DMS53 treated with DMSO at 0.1 percent for 48 hours (cell line): ENCODE results near the gene SDHAF2.
"Not testable (repeated sequence)": the region's sequence is repeated elsewhere in the genome, so short reads cannot be mapped to it uniquely, and the experiment has no call there.

Experiments
- DNase-seq: peaks from one replicate; lab custom pipeline; 2025; ENCODE audit not compliant: unreplicated experiment; lab: John Stamatoyannopoulos, UW

The SDHAF2 gene

DNA sequence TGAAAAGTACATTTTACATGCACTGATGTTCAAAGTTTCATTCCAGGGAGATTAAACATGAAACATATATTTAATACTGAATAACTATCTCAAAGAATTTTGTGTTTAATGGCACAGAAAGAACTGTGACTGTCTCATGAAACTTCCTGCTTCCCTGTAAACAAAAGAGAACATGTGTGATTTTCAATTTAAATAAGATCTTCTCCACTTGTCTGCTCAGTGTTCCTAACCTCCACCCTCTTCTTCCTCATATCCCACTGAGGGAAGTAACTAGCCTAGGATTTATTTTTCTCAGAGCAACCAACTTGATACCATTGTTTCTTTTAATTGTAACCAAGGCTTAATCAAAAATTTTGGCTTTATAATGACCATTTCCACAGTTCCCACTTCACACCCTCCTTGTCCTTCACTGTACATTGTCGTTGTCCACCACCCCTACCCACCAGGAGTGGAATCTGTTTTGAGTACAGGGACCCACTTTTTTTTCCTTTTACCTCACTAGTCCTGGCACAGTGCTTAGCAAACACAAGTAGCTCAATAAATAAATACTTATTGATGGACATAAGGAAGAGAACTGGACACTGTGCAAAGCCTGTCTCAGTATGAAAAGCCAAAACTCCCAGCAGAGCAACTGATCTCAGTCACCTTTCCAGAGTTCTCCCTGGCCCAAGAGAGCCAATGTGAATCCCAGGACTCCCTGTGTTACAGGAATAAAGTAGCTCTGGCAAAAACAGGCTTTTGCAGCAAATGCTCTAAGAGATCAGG lies 4.4 kb upstream of the SDHAF2 start:
- no peak for DNase-seq

DNA sequence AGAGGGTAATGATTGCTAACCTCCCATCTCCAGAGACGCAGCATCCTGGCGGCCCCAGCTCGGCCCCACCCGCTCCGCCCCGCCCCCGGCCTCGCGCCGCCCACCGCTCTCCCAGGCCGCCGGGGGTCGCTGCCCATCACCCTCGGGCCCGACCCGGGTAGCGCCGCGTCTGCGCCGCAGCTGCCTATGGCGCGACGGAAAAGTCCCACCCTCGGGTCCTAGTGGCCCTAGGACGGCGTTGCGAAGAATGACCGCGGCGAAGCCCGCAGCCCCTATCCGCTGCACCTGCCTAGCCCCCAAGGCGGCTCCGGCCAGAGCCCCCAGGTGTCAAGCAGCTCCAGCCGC lies 606 bp upstream of the SDHAF2 start:
- DNase-seq = peak; percentile 22

DNA sequence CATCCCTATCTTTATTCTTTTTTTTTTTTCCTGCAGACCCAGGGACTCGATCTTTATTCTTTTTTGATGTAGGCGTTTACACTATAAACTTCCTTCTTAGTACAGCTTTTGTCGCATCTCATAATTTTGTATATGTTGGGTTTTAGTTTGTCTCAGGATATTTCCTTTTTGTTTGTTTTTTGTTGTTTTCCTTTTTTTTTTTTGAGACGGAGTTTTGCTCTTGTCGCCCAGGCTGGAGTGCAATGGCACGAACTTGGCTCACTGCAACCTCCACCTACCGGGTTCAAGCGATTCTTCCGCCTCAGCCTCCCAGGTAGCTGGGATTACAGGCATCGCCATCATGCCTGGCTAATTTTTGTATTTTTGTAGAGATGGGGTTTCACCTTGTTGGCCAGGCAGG lies 915 bp downstream of the SDHAF2 start:
- not testable (repeated sequence) for DNase-seq

DNA sequence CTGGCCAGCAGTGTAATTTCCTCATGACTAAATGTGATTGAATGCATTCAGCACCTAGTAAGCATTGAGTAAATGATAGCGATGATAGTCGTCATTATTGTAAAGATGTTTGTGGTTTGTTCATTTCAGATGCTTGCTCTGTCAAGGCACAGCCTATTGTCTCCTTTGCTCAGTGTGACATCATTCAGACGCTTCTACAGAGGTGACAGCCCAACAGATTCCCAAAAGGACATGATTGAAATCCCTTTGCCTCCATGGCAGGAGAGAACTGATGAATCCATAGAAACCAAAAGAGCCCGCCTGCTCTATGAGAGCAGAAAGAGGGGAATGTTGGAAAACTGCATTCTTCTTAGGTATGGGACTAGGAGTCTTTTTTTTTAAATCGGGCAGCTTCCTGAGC lies 7.6 kb downstream of the SDHAF2 start:
- DNase-seq = no peak

DNA sequence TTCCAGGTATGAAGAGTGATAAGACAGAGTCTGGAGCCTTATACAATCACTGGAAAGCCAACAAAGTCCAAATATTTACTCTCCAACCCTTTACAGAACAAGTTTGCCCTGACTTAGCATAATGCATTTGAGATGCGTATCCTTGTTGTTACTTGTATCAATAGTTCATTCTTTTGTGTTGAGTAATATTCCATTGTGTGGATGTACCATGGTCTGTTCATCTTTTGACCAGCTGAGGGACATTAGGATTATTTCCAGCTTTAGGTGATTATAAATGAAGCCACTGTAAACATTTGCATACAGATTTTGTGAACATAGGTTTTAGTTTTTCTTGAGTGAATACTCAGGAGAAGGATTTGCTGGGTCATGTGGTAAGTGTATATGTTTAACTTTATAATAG lies 9.7 kb downstream of the SDHAF2 start:
- no peak for DNase-seq

DNA sequence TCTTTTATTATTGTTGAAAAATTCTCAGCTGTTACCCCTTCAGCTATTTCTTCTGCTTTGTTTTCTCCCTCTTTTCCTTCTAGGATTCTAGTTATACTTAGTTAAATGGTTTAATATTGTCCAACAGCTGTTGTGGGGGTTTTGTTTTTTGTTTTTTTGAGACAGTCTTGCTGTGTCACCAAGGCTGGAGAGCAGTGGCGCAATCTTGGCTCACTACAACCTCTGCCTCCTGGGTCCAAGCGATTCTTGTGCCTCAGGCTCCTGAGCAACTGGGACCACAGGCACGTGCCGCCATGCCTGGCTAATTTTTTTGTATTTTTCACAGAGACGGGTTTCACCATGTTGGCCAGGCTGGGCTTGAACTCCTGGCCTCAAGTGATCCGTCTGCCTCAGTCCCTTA lies 12.7 kb downstream of the SDHAF2 start:
- no peak for DNase-seq

DNA sequence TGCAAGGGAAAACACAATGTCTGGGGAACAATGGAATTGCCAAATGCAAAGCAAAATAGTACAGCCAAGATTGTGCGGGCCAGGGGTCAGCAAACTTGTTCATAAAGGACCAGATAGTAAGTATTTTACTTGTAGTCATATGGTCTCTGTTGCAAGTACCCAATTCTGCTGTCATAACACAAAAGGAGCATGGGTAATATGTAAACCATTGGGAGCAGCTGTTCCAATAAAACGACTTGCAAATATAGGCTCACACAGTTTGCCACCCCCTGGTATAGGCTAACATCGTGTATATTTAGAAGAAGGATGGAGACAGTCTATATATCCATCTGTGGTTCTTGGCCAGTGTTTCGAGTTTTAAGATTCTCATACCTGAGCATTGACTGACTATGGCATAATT lies 15.6 kb downstream of the SDHAF2 start:
- DNase-seq = peak; percentile 28

DNA sequence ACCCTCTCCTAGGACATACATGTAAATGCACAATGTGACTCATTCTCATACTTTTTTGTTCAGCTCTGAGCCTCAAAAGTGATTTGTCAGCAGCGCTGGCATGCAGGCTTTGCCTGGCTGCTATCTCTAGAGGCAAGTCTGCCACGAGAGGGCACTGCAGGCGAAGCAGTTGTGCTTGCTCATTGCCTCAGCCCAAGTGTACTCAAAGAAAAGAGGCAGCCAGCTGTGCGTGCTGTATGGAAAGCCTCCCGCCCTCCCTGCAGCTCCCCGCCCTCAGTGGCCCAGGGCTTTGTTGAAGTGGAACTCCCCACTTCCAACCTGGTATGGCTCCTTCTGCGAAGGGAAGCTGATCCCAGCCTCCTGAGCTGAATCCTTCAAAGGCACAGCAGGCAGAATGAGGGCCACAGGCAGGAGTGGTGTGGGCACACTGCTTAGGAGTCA lies 16.3 kb downstream of the SDHAF2 start:
- DNase-seq = peak; percentile 91

DNA sequence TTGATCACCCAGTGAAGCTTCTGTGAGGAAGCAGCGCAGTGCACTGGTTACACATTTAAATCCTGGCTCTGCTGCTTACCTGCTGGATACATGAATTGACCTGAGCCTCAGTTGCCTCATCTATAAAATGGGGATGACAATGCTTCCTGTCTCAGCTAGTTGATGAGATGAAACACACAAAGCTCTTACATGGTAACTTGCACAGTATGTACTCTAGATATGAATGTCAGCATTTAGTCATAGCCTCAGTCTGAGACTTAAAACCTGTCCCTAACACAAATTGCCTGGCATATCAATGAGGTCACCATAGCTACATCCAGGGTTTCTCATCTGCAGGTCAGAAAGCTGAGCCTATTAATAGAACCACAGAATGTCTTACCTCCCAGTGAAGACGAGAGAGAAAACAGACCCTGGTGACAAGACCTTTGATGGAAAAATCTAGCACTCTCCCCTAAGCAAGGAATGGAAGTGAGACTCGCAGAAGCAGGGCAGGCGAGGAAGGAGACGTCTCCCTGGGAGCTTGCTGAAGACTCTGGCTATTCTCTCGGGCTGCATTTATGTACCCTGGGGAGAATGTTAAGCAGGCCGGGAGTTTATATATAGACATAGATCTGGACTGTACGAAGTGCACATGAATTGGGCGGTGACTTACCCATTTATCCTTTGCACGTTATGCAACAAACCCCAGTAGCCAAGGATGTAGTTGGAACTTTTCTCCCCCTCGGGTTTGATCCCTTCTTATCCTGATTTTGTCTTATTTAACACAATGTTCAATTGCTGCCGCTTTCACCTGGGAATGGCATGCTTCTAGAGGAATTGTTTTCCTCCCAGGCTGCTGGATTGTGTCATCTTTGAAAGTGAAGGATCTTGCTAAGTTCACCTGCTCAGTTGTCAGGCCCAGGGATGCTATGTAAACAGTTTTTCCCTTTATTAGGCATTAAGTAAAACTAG lies 18.0 kb downstream of the SDHAF2 start:
- DNase-seq = no peak

DNA sequence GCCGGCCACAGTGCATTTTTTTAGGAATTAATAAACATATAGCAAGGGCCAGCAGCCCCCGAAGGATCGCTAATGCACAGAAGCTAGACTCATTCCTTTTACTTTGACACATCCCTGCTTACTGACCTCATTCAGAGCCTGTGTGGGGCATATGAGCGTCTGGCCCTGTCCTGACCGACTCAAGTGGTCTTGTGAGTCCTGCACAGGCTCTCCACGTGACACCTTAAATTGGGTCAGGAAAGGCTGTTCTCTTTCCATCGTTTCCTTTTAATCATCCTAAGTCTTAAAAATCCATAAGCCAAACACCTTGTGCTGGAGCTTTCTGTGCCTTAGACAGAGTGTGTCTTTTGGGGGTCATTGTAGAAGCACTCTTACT lies 18.6 kb downstream of the SDHAF2 start:
- no peak for DNase-seq

DNA sequence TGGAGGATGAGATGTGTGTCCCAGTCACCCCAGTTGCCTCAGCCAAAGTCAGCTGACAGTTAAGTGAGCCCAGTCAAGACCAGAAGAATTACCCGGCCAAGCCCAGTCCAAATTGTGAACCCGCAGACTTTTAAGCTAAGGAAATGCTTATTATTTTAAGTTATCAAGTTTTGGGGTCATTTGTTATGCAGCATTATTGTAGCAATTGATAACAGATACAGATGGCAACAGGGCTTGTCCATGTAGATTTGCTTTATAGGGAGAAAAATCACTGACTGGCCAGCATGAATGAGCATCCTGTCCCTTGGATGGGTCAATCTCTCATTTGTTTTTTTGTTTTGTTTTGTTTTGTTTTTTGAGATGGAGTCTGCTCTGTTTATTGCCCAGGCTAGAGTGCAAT lies 22.9 kb downstream of the SDHAF2 start:
- no peak for DNase-seq

DNA sequence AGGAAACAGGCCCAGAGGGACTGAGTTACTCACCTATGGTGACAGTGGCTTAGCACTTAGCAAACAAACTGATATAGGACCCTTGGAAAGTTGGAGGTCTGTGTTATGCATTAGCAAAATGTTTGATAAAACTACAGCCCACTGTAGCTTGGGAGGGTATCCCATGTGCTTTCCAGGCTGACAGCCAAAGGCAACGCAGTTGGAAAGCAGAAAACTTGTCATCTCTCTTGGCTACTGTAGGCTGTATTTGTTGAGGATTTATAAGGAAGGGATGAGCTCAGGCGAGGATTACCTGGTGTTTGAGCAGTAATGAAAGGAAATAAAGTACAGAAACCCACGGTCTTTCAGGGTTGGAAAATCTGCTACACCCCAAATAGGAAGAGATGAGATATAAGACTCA lies 23.8 kb downstream of the SDHAF2 start:
- DNase-seq = no peak

DNA sequence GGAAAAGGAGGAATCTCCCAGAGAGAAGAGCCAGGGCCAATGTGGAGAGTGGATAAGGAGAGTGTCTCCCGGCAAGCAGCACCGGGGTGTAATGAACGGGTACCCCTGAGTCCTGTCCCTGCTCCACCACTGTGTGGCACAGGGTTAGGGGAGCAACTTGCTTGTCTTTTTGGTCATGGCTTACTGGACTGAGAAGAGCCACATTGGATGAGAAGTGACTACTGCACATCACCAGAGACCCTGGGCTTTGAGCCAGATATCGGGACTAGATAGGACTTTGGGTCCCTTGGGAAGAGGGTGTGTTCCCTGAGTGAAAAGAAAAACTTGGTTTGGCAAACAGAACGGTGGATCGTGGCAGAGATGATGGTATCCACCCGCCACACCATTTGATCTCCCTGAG lies 24.6 kb downstream of the SDHAF2 start:
- no peak for DNase-seq

DNA sequence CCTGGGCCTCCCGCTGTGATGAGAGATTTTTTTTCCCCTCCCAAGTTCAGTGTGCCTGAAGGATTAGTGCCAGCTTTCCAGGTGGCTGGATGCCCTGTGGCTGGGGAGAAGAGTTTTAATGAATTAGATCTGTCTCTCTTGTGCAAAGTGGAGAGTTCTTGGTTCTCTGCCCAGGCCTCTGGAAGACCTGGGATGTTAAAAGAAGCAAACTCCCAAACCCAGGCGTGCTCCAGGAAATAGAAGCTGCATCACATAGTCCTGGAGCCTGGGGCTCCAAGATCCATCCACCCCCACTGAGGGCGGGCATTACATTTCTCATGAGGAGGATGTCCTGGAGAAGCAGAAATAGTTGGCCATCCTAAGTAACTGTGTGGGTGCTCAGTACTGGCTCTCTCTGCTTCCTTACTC lies 30.6 kb downstream of the SDHAF2 start:
- DNase-seq = no peak

DNA sequence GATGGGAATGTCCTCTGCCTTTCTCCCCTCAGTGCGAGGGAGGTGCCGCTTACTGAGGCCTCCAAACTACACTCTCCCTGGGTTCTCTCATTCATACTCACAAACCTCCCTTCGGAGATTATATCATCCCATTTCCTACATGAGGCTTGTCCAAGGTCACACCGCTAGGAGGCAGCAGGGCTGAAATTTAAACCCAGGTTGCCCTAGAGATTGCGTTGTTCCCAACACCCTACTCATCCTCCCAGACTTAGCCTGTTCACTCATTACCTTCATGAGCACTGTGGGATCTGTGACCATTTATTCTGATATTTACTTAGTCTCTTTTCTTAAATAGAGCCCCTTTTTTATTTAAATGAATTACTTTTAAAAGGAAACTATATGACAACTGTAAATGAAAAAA lies 31.1 kb downstream of the SDHAF2 start:
- DNase-seq = no peak

DNA sequence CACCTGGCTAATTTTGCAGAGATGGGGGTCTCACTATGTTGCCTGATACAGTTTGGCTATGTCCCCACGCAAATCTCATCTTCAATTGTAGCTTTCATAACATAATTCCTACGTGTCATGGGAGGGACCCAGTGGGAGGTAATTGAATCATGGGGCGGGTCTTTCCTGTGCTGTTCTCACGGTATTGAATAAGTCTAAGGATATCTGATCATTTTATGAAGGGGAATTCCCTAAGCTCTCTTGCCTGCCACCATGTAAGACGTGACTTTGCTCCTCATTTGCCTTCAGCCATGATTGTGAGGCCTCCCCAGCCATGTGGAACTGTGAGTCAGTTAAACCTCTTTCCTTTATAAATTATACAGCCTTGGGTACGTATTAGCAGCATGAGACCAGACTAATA lies 37.7 kb downstream of the SDHAF2 start:
- not testable (repeated sequence) for DNase-seq

DNA sequence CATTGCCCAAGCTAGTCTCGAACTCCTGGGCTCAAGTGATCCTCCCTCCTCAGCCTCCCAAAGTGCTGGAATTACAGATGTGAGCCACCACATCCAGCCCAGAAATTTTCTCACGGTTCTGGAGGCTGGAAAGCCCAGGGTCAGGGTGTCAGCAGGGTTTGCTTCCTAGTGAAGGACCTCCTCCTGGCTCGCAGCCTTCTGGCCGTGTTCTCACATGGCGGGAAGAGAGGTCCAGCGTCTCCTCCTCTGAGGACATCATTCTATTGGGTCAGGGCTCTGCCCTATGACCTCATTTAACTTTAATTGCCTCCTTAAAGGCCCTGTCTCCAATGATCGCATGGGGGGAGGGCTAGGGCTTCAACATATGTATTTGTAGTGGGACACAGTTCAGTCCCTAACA lies 38.1 kb downstream of the SDHAF2 start:
- DNase-seq = no peak

DNA sequence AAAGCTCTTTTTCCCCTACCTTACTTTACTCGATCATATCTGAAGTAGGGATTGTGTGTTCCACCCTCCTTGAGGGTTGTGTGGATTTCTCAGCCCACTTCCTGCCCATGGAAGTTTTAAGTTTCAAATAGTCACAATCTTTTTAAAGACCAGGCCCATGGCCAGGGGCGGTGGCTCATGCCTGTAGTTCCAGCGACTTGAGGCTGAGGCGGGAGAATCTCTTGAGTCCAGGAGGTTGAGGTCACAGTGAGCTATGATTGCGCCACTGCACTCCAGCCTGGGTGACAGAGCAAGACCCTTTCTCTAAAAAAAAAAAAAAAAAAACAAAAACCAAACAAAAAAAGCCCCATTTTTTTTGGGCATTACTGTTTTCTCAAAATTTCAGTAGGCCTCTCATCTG lies 42.4 kb downstream of the SDHAF2 start:
- no peak for DNase-seq

DNA sequence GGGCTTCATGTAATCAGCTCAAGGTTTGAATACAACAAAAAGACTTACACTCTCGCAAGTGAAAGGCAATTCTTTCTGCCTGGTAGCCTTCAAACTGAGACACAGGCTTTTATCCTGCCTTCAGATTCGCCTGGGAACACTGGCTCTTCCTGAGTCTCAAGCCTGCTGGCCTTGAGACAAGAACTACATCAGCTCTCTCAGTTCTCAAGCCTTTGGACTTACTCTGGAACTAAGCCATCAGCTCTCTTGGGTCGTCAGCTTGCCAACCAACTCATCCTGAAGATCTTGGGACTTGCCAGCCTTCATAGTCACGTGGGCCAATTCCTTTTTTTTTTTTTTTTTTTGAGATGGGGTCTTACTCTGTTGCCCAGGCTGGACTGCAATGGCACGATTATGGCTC lies 42.9 kb downstream of the SDHAF2 start:
- DNase-seq = no peak

DNA sequence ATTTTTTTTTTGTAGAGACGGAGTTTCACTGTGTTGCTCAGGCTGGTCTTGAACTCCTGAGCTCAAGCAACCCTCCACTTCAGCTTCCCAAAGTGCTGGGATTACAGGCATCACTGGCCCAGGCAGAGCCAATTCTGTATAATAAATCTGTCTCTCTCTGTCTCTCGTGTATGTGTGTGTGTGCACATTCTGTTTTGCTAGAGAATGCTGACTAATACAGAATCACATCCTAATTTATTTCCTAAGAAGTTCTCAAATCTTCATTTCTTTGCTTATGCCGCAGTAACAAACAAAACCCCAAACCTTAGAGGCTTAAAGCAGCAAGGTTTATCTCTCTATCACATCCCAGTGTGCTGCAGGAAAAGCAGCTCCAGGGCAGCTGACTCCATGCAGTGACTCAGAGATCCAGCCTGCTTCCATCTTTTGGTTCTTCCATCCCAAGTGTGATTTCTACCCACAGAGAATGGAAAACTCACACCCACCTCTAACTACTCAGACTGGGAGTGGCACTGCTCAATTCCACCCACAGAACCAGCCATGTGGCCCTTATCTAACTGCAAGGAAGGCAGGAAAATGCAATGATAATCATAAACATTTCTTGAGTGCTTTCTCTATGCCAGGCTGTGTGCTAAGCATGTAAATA lies 43.6 kb downstream of the SDHAF2 start:
- DNase-seq = no peak

DNA sequence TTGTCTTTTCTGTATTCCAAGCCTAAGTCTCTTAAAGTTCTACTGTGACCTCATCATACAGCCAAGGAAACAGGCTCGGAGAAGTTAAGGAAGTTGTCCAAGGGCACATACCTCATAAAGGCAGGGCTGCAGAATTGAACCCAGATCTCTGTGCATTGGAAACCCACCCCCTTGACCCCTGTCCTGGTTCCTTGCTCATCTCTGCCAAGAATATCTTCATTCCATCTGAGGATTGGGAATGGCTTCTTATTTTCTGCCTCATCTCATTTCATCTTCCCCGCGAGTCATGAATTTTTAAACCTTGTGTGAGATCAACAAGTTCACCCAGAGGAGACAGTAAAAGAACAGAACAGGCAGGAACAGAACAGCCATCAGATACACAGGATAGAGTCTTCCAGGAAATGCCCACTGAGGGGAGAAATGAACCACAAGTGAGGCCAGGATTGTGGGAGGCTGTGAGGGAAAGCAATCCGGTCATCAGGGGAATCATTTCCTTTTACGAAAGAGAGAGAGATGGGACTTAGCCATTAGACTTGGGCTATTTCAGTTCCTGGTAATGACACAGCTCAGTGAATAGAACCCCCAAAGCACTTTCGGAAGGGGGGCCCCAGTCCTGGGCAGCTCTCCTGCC lies 44.2 kb downstream of the SDHAF2 start:
- no peak for DNase-seq
